ENCODE measurements around the gene TMCO4.
A peak's percentile ranks its signal among the peaks of the same experiment; 100 is the strongest.

Gene TMCO4

GRCh38 chr1:19715334-19716203 lies 84.1 kb downstream of the TMCO4 start:
- no peaks in the 10 kb centered on the region for H4K20me1 ChIP-seq (ENCODE audit: insufficient read depth)
- no peak overlapping the region for H3K9ac ChIP-seq
- no peak overlapping the region for H3K27ac ChIP-seq
- H3K4me1 ChIP-seq (ENCODE audit: low read depth, poor library complexity, severe bottlenecking) = peaks cover 3% of the 10 kb centered on the region
- H3K4me2 ChIP-seq = 0 out of 2 replicates have a peak overlapping the region, but pooled peaks have one; percentile 36
- H2AFZ ChIP-seq (ENCODE audit: low read depth) = peak overlapping the region; percentile 30; the same call in 1 of the 2 replicates
- no peaks in the 10 kb centered on the region for H3K79me2 ChIP-seq (ENCODE audit: insufficient read depth, low read depth)
- no peak overlapping the region for H3K4me3 ChIP-seq (IDR thresholded peaks at IDR 0.05; ENCODE audit: insufficient read depth, low read depth, low read length)
- peak; percentile 77 for TF ChIP-seq CTCF (conservative IDR thresholded peaks at IDR 0.05; ENCODE audit: low read depth, low read length)
- no peaks in the 10 kb centered on the region for H3K36me3 ChIP-seq (ENCODE audit: insufficient read depth)
- no peaks in the 10 kb centered on the region for H3K27me3 ChIP-seq (ENCODE audit: insufficient read depth, low read depth)

- no peak overlapping the region for H3K4me3 ChIP-seq (IDR thresholded peaks at IDR 0.05; ENCODE audit: insufficient read depth, low read depth, low read length)
- no peak overlapping the region for H2AFZ ChIP-seq (ENCODE audit: low read depth)
- no peaks in the 10 kb centered on the region for H4K20me1 ChIP-seq (ENCODE audit: insufficient read depth)
- no peak overlapping the region for H3K4me2 ChIP-seq
- H3K27ac ChIP-seq = no peak overlapping the region
- H3K27me3 ChIP-seq (ENCODE audit: insufficient read depth, low read depth) = no peaks in the 10 kb centered on the region
- no peaks in the 10 kb centered on the region for H3K36me3 ChIP-seq (ENCODE audit: insufficient read depth)
- no peak overlapping the region for H3K9ac ChIP-seq
- no peak for TF ChIP-seq CTCF (conservative IDR thresholded peaks at IDR 0.05; ENCODE audit: low read depth, low read length)
- H3K79me2 ChIP-seq (ENCODE audit: insufficient read depth, low read depth) = no peaks in the 10 kb centered on the region
- H3K4me1 ChIP-seq (ENCODE audit: low read depth, poor library complexity, severe bottlenecking) = peaks cover 3% of the 10 kb centered on the region
These were observed 86.8 kb downstream of the TMCO4 start for GRCh38 chr1:19712928-19713327.

- Histone ChIP-seq H3K4me2 (no peak overlapping the region), H3K4me1 (ENCODE audit: low read depth, poor library complexity, severe bottlenecking) (peaks cover 3% of the 10 kb centered on the region), H3K9ac (no peak overlapping the region), H3K79me2 (ENCODE audit: insufficient read depth, low read depth) (no peaks in the 10 kb centered on the region), H3K27ac (no peak overlapping the region), H3K36me3 (ENCODE audit: insufficient read depth) (no peaks in the 10 kb centered on the region), H2AFZ (ENCODE audit: low read depth) (no peak overlapping the region), H3K27me3 (ENCODE audit: insufficient read depth, low read depth) (no peaks in the 10 kb centered on the region), H4K20me1 (ENCODE audit: insufficient read depth) (no peaks in the 10 kb centered on the region), H3K4me3 (IDR thresholded peaks at IDR 0.05; ENCODE audit: insufficient read depth, low read depth, low read length) (no peak overlapping the region)
- TF ChIP-seq CTCF (conservative IDR thresholded peaks at IDR 0.05; ENCODE audit: low read depth, low read length) = no peak
These were observed 88.7 kb downstream of the TMCO4 start for GRCh38 chr1:19710825-19711611.

GRCh38 chr1:19709260-19709793 lies 90.4 kb downstream of the TMCO4 start:
- H4K20me1 ChIP-seq (ENCODE audit: insufficient read depth) = no peaks in the 10 kb centered on the region
- H3K4me2 ChIP-seq = no peak overlapping the region
- no peak overlapping the region for H3K27ac ChIP-seq
- no peak overlapping the region for H2AFZ ChIP-seq (ENCODE audit: low read depth)
- no peaks in the 10 kb centered on the region for H3K36me3 ChIP-seq (ENCODE audit: insufficient read depth)
- no peaks in the 10 kb centered on the region for H3K79me2 ChIP-seq (ENCODE audit: insufficient read depth, low read depth)
- no peaks in the 10 kb centered on the region for H3K27me3 ChIP-seq (ENCODE audit: insufficient read depth, low read depth)
- no peak overlapping the region for H3K4me3 ChIP-seq (IDR thresholded peaks at IDR 0.05; ENCODE audit: insufficient read depth, low read depth, low read length)
- H3K9ac ChIP-seq = no peak overlapping the region
- no peaks in the 10 kb centered on the region for H3K4me1 ChIP-seq (ENCODE audit: low read depth, poor library complexity, severe bottlenecking)
- TF ChIP-seq CTCF (conservative IDR thresholded peaks at IDR 0.05; ENCODE audit: low read depth, low read length) = no peak
